LoVo (cell line): ENCODE results near the gene MATN1.

Experiments
- DNase-seq: peaks from one replicate; pipeline ENCODE4 v3.0.0-alpha.2; 2016; ENCODE audit warnings: low spot score

MATN1 gene

GRCh38 chr1:30745156-30745833, 21.9 kb upstream of the MATN1 start:
- DNase-seq, result no peak

- DNase-seq, result no peak
Observed at GRCh38 chr1:30744060-30744756, 20.8 kb upstream of the MATN1 start.

DNA sequence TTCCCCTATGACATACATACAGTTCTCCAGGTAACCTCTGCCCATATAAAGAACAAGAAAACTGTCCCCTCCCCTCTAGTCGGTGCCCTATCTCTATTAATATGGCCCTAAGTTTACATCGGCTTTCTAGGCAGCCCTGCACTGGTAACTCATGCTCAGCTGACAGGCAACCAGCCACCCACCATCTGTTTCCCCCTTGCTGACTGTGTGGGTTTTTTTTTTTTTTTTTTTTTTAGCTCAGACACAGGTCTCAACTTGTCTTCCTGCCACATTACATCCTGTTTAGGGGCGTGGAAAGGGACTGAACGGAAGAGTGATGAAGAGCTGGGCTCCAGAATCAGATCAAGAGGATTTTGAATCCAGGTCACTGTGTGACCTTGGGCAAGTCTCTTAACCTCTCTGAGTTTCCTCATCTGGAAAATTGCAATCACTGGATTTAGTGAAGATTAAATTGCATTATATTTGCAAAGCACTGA, 20.2 kb upstream of the MATN1 start:
- DNase-seq, result no peak

DNA sequence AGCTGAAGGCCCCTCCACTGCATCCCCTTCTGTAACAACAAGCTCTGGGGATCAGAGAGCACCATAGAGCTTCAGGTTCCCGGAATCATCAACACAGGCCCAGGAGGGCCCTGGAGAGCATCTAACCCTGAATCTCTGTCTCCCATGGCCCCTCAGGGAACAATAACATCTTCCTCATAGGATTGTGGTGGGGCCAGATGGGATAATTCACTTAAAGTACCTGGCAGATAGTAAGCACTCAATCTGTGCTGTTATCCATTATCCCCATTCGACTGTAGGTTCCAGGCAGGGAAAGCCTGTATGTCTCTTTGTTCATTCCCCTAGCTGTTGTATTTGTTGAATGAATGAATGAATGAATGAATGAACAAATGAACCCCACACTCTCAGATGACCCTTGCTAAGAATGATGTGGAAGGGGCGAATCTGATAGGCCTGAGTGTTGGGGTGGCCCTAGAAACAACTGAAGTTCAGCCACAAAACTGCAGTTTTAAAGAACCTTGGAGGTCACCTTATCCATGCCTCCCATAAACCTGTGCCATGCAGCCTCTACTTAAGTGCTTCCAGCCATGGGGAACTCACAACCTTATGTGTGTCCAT, 19.7 kb upstream of the MATN1 start:
- DNase-seq, result no peak

GRCh38 chr1:30742300-30742962, 19.0 kb upstream of the MATN1 start:
- no peak for DNase-seq

DNA sequence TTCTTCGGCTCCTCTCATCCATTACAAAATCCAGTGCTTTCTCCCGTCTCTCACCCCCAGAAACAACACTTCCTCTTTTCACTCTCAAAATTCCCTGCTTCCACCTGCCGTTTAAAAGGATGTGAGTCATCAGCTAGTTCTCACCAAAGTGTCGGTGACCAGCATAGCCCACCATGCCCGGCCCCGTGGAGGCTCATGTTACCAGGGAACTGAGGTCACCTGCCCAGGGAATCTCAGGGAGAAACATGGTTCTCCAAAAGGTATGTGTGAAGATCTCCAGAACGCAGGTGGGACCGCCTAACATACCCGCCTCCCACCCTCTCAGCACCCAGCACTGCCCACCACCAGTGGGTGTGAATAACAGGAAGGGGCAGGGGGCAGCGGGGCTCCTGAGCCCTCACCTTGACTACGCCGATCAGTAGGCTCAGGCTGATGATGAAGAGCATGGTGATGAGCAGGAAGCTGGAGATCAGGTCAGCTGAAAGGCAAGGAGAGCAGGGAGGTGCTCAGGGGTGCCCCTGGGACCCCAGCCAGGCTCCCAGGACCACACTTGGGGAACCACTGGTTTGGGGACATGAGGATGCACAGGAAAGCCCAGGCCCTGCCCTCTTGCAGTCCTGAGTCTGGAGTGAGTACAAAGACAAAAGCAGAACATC, 18.0 kb upstream of the MATN1 start:
- DNase-seq, result no peak

DNA sequence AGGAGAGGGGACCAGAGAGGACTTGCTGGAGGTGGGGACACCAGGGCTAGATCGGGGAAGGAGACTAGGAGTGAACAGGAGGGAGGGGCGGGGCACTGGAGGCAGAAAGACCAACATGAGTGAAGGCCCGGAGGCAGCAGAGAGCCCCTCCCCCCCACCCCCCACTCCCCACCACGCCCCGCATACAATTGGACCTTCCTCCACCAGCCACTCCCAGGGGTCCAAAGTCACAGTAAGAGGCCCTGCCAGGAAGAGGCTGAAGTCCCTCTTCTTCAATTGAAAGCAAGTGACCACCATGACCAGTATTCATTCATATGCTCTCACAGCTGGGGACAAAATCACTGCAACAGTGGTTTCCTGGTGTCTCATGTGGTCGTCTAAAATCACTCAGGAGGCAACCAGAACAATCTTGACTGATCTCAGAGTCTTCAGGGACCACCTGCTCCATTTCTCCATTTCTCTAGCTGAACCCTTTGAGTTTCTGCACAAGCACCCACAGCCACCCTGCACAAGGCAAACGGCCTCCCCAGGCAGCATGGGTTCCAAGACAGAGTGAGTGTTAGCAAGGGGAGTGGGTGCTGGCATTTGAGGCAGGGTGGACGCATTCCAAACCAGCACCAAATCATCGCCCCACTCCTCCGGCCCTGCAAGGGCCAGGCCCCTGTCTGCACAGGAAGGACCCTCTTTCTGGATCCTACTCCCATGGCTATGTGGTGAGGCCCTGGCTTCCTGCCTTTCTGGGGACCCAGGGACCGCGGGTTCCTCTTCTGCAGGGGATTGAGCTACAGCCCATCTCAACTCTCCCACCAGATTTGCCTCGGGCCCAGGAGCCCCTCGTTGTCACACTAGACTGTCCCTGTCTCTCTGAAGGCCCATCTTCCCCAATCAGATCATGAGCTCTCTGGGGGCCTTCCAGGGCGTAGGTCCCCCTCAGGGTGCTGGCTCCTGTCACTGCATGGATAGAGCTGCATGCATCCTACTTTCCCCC, 17.2 kb upstream of the MATN1 start:
- no peak for DNase-seq

- DNase-seq, result no peak
Observed at GRCh38 chr1:30739601-30740000, 16.2 kb upstream of the MATN1 start.

GRCh38 chr1:30738715-30739559, 15.6 kb upstream of the MATN1 start:
- DNase-seq, result no peak

GRCh38 chr1:30738040-30738714, 14.8 kb upstream of the MATN1 start:
- no peak for DNase-seq

GRCh38 chr1:30737357-30738039, 14.1 kb upstream of the MATN1 start:
- no peak for DNase-seq

DNA sequence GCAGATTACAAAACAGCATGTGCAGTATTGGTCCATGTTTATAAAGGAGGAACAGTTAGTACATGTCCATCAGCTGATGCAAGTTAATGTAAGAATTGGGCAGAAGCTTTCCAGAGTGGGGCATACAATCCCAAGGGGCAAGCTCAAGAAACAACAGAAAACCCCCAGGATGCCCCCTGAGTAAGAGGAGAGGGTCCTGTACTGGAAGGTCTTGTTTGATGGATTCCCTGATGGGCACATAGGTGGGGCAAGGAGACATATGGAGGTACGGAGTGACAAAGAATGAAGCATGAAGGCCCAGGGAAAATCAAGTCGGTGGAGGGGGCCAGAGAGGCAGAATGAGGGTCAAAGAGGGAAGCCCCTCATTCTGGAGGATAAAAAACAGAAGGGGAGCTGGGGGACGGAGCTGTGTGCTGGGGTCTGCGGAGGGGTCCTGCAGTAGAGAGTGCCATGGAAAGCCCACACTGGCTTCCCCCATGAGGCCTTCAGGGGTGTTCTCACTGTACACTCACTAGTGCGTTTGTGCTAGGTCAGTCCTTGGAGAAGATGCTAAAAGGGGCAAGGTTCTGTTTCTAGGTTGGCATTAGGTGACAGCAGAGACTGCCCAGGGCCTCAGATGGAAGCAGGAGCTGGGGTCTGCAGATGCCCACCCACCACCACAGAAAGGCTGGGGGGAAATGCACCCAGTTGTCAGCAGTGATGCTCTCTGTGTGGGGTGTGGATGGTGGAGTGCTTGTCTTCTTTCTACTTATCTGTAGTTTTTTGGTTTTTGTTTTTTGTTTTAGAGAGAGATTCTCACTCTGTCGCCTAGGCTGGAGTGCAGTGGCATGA, 12.5 kb upstream of the MATN1 start:
- no peak for DNase-seq

GRCh38 chr1:30735124-30735523, 11.7 kb upstream of the MATN1 start:
- DNase-seq, result no peak

DNA sequence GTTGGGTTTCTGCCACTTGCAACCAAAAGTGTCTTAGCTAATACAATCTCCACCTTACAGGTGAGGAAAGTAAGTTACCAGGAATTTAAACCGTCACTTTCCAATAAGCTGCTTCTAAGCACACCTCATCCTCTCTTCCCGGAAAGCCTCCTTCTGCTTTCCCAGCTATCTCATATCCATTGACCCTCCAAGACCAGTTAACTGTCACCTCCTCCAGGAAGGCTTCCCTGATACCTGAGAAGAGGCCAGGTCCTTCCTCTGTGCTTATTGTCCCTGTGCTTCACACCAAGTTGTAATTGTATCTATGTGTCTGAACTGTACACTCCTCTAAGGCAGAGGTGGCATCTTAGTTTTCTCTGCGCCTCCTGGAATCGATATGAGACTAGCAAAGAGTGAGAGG, 11.2 kb upstream of the MATN1 start:
- no peak for DNase-seq

DNA sequence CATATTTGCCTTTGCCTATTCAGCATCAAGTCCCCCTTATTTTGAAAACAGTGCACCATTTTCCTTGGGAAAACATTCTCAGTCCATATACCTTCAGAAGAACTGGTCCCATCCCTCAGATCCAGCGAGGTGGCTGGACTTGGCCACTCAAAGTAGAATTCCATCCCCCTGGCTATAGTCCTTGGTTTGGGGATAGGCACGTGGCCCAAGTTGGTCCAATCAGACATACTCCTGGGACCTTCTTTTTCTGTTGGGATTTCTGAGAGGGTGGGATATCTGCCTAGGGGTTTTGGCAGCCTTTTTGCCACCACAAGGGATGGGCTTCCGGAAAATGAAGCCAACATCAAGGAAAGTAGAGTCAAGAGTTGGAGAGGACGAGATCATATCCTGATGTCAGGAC, 10.7 kb upstream of the MATN1 start:
- no peak for DNase-seq

- no peak for DNase-seq
Observed at GRCh38 chr1:30733493-30733892, 10.1 kb upstream of the MATN1 start.

DNA sequence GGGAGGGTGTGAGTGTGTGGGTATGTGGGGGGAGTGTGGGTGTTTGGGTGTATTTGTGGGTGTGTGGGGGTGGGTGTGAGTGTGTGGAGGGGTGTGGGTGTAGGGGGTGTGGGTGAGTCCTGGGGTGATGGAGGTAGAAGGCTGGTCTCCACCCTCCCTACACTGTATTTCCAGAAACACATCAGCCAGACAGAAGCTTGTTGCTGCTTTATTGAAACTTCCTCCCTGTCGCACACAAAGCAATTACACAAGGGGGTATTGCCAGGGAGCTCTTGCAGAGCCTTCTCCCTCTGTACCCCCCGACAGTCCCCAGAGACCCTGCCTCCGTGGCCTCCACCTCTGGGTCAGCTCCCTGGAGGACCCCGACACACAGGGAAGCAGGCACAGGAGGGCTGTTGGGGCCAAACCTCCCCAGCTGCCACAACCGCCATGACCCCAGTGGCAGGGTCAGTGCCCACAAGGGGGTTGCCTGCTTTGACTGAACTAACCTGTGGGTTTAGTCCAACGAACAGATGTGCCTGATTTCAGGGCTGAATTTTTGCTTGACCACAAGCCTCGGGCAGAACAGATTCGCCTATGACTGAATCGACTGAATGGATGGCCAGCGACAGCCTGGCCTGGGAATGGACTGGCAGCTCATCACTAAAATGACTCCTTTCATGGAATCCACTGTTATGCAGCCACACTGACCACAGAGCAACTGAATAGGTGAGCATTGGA, 9.1 kb upstream of the MATN1 start:
- DNase-seq, result no peak
